ENCODE results near the gene RBFA.
"Not testable (repeated sequence)": the region's sequence is repeated elsewhere in the genome, so short reads cannot be mapped to it uniquely, and the experiment has no call there.

Gene RBFA, protein sequence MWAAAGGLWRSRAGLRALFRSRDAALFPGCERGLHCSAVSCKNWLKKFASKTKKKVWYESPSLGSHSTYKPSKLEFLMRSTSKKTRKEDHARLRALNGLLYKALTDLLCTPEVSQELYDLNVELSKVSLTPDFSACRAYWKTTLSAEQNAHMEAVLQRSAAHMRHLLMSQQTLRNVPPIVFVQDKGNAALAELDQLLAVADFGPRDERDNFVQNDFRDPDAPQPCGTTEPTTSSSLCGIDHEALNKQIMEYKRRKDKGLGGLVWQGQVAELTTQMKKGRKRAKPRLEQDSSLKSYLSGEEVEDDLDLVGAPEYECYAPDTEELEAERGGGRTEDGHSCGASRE

DNA sequence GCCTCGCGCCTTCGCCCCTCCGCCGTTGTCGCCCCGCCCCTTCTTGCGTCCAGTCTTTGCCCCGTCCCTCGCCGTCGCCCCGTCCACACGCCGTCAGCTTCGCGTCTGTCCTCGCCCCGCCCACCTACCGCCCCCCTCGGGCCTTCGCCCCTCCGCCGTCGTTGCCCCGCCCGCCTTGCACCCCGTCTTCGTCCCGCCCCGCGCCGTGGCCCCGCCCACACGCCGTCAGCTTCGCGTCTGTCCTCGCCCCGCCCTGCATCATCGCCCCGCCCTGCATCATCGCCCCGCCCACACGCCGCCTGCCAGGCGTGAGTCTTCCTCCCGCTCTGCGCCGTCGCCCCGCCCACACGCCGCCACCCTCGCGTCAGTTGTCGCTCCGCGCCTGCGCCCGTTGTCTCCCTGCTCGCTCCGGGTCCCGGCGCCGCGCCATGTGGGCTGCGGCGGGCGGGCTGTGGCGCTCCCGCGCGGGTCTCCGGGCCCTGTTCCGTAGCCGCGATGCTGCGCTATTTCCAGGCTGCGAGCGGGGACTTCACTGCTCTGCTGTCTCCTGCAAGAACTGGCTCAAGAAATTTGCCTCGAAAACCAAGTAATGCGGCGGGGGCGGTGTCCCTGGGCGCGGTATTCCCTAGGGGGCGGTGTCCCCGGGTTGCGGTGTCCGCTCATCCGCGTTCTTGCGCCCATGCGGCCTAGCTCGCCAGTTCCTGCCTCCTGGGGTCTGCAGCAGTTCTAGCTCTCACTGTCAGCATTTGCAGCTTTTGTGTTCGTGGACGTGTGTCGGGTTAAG lies at the start of gene RBFA:
TSS of gene RBFA (plus strand) at position 367 of the 784 bp plus-strand sequence. CDS start at position 429, 62 bp downstream.
- DNase-seq: peak; percentile 96

DNA sequence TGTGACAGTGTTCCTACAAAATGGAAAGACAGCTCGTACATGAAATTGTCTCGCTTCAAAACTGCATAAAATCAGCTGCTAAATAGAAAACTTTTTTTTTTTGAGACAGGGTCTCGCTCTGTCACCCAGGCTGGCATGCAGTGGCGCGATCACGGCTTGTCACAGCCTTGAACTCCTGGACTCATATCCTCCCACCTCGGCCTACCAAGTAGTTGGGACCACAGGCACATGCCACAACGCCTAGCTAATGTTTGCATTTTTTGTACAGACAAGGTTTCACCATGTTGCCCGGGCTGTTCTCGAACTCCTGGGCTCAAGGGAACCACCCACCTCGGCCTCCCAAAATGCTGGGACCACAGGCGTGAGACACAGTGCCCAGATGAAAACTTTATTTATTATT lies 49.1 kb upstream of the RBFA start:
- no peak for DNase-seq

DNA sequence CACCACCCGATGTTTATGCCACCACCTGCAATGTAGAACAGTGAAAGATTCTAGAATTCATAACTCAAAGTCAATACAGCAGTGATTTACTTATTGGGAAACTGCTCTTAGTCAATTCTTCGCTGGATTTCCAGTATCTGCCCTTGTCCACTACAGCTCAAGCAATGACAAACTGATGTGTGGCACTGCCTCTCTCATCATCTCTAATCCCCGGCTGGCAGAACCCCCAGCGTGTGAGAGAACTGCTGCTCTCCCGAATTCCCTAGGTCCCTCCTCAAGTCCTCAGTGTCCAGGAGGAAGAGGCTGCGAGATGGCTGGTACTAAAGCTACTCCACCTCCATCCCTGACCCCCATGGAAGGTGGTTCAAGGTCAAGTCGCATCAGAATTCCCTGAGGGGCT lies 47.5 kb upstream of the RBFA start:
- no peak for DNase-seq

DNA sequence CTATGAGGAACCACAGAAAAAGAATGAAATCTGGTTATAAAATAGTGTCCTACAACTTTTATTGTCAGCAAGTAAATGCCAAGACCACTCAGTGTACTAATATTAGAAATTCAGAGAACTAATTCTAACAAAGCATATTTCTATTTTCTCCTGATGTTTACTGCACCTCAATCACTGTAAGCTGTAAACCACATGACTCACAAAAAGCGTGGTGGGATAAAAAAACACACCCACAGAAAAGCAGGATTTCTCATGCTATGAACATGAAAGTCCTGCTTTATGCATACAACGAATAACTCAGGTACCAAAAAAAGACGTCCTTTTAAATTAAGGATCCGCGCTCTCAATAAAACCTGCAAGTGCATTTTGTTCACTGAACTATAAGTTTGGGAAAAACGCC lies 46.7 kb upstream of the RBFA start:
- no peak for DNase-seq

DNA sequence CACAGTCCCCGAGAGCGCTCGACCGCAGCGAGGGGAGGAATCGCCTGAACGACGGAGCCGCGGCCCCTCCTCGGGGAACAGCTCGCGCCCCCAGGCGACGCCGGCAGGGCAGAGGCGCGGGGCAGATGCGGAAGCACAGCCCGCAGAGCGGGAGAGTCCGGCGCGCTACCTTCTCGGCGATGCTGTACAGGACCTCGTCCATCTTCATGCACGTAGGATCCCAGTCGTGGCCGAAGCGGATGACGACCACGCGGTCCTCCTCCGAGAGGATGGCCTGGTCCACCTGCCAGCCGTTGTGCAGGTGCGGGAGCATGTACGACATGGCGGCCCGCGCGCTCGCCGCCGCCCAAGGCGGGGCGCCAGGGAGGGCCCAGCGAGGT lies 46.2 kb upstream of the RBFA start:
- peak; percentile 15 for DNase-seq

DNA sequence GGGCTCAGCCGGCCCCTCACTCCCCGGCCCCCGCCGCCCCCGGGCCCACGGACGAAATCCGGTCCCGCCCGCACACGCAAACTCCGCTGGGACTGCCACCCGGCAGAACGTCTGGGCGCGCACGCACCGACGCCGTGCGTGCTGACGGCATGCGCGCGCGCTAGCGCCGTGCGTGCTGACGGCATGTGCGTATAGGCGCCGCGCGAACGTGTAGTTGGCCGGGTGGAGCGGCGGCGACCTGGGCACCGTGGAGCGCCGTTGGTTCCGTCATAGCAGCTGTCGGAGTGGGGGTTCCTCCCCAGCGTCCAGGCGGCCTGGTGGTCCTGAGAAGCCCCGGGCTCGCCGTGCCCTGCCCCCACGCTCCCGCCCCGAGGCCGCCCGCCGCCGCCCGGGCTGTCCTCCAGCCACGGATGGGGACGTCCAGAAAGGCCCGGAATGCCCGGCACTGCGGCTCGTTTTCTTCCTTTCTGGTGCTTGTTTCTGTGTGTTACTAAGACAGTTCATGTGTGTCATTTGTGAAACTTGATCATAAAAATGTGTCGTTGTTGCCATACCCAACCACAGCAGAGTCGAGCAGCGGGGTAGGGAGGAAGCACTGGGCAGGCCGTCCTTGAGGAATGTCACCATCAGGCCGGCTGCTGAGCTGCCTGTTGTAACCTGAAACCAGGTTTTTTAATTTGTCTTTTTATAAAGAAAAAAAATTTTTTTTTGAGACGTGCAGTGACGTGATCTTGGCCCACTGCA lies 45.6 kb upstream of the RBFA start, which contains the start of gene TXNL4A:
TSS of gene TXNL4A (minus strand) at position 113 of the 744 bp plus-strand sequence. CDS start 171 bp downstream, outside the sequence.
- DNase-seq: peak; percentile 39

DNA sequence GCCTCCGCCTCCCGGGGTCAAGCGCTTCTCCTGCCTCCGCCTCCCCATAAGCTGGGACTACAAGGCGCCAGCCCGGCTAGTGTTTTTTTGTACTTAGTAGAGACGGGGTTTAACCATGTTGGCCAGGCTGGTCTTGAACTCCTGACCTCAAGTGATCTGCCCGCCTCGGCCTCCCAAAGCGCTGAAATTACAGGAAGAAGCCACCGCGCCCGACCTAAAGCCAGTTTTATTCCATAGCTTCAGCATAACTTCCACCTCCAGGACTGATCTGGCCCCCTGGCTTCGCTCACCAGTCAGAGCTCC lies 45.1 kb upstream of the RBFA start:
- DNase-seq: no peak

DNA sequence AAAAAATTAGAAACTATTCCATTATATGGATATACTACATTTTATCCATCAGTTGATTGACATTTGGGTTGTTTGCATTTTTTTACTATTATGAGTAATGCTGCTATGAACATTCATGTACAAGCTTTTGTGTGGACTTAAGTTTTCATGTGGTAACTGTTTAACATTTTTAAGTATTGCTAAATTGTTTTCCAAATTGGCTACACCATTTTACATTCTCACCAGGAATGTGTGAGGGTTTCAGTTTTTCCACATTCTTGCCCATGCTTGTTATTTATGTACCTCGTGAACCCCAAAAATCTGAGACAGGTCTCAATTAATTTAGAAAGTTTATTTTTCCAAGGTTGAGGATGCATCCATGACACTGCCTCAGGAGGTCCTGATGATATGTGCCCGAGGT lies 42.7 kb upstream of the RBFA start:
- no peak for DNase-seq

DNA sequence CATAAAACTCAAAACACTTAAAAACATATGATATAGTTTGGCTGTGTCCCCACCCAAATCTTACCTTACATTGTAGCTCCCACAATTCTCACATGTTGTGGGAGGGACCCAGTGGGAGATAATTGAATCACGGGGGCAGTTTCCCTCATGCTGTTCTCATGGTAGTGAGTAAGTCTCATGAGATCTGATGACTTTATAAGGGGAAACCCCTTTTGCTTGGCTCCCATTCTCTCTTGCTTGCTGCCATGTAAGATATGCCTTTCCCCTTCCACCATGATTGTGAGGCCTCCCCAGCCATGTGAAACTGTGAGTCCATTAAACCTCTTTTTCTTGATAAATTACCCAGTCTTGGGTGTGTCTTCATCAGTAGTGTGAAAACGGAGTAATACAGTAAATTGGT lies 34.5 kb upstream of the RBFA start:
- DNase-seq: not testable (repeated sequence)

DNA sequence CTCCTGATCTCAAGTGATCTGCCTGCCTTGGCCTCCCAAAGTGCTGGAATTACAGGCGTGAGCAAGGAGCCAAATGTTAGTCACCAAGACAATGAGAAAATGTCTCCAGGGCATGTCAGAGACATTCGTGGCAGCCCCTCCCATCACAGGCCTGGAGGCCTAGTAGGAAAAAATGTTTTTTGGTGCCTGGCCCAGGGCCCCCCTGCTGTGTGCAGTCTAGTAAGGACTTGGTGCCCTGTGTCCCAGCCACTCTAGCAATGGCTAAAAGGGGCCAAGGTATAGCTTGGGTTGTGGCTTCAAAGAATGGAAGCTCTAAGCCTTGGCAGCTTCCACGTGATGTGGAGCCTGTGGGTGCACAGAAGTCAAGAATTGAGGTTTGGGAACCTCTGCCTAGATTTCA lies 33.4 kb upstream of the RBFA start:
- DNase-seq: no peak

DNA sequence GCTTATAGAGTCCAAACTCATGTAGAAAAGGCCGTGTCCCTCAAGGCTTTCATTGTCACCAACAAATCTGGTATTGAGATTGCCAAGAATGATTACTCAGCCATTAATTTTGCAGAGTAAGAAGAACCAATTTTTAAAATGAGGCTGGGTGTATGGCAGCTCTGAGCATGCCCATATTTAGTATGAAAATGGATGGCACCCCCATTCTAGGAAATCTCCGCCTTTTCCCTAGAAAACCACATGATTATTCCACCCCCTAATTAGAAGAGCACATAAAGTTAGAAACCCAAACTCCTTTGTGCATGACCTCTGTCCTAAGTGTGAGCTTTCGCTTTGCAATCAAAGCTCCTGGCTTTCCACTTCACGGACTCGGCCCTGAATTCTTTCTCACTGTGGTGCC lies 31.8 kb upstream of the RBFA start:
- no peak for DNase-seq

DNA sequence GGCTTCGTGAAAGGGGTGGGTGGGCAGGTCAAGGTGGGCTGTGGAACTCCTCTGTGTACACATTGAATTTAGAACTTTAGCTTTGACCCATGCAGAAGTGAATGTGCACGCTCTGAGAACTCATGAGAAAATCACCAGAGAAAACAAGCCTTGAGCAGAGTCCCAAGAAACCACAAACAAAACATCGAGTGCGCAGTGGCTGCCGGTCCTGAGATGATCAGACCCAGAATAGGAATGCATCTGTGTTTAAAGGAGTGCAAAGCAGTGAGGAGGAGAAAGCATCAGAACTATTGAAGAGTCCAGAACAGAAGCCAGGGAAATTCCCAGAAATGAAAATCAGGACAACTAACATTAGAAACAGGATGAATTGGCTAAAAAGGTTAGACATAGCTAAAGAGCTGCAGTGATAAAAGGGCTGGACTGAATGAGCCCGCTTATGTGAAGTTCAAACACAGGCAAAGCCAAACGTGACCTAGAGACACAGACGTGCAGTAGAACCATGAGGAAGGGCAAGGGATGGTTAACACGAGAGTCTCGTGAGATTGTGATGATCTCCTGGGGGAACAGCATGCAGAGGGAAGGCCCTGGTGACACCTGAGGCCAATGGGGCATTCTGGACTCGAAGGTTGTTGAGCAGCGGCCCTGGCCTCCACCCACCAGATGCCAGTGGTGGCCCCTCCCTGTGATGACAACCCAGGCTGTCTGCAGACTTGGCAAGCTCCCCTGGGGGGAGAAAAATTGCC lies 29.5 kb upstream of the RBFA start:
- no peak for DNase-seq

DNA sequence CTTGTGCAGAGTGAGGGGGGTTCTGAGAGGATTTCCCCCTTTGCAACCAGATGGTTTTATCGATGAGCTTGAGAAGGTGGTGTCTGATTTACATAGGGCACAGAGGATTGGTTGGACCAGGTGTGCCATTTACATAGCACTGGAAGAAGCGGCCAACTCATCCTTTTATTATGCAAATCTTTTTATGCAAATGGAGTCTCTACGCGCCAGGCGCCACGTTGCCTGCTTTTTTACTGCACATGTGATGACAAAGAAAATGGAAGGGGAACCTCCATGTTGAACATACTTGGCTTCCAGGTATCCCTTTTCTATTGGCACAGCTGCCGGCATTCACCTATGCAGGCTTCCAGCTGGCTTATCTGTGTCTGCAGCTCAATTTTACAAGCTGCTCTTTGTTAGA lies 27.5 kb upstream of the RBFA start:
- peak; percentile 54 for DNase-seq

DNA sequence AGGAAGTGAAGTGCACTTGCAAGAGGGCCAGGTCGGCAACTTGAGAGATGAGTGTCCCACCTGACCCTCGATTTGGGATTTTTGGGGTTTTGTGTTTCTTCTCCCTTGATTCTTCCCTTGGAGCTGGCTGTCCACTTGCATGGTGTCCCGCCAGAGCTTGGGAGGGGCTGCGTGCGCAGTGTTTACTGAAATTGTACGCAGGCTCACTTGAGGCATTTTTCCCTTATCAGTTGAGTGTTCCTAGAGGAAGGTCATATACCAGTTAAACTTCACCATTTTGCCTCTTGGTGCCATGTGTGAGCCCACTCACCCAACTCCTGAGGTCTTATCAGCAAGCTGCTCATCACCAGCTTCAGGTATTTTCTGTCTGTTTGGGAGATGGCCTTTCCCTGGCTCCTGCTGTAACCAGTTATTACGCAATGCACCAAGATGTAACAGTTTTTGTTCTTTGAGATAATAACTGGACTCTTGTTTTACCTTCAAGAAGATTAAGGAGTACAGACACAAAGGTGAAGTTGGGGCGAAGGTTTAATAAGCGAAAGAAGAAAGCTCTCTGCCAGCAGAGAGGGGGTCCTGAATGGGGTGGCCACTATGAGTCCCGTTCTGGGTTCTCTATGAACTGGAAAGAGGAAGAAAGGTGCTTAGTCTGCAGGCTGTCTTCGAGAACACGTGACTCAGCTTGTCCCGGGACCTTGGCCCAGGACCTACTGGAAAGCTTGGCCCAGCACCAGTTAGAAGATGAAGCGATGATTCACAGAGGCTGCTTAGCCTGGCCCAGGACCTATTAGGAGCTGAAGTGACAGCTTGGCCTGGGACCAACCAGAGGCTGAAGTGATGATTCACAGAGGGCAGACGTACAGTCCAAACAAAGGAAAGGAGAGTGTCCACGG lies 24.3 kb upstream of the RBFA start:
- no peak for DNase-seq

DNA sequence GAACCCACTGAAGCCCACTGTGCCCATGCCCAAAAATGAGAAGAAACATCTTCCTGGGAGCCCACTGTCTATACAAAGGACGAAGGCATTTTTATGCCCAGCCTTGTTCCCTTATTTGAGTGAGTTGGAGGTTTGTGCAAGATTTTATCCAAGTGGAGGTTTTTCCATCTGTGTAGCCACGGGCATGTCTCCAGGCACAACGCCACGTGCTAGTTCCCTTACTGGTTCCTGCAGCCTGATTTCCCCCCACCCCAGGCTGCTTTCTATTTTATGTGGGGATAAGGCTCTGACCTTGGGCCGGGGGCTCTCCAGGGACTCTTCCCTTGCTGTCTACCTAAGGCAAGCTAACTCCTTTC lies 23.7 kb upstream of the RBFA start:
- no peak for DNase-seq

DNA sequence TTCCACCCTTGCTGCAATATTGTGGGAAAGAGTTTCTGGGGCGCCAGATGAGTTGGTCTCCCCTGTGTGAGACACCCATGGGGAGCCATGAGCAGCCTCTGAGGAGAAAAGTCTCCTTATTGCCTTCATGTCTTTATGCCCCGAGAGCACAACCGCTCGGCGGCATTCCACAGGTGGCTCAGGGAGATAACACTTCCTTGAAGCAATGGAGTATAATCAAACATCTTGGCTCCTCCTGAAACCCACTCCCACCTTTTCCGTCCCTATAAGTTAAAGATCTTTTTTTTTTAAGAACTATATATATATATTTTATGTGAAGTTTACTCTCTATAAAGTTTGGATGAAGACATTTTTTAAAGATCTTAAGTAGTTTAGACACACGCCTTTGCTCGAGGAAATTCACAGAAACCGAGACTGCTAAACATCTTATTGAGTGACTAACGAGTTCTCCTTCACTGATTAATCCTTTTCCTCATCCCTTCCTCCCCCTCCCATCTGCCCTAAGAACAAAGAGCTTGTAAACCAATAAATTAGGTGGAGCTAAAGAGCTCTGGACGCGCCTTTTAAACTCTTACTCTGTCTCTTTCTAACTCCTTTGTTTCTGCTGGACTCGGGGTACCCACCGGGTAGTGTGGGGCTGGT lies 22.6 kb upstream of the RBFA start:
- DNase-seq: not testable (repeated sequence)

DNA sequence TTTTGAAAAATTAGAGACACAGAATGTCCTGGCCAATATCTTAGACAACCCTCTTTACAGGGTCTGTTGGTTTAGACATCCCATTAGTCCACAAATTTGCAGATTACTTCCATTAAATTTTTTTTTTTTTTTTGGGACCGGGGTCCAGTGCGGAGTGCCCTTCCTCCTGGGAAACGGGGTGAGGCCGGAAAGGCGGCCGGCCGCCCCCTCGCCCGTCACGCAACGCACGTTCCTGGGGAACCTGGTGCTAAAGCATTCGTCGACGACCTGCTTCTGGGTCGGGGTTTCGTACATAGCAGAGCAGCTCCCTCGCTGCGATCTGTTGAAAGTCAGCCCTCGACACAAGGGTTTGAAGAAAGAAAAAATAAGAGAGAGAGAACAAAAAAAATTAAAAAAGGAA lies 21.5 kb upstream of the RBFA start:
- DNase-seq: no peak

DNA sequence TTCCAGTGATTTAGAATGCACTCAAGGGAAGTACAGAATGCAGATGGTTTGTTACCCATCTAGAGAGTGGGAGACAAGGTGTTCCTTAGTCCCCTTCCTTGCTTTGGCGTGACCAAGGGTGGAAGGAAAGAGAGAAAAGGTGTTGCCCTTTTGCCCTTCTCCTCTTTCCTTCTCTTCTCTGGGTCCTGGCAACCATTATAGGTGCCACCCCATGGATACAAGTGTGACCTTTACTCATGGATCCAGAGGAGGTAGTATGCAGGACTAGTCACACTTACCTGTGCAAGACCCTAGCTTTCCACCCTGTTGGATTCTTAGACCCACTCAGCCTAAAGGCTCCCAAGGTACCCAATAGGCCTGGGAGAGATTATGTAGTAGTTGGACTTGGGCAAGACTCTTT lies 11.6 kb upstream of the RBFA start:
- no peak for DNase-seq

DNA sequence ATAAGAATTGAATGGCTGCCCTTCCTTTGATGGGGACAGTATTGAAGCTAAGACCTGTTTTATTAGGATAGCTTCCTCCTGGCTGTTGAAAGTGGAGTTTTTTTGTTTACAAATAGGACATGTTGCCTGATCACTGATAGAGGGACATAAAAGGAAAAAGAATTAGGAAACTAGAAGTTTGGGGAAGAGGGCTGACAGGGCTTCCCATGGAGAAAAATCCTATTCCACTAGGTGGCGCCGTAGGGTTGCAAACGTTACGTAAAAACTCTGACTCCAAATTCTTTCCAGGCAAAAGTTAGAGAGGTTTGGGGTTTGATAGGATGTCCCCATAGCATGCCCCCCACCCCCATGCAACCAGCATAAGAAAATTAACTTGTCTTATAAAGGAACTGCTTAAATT lies 11.1 kb upstream of the RBFA start:
- DNase-seq: no peak

DNA sequence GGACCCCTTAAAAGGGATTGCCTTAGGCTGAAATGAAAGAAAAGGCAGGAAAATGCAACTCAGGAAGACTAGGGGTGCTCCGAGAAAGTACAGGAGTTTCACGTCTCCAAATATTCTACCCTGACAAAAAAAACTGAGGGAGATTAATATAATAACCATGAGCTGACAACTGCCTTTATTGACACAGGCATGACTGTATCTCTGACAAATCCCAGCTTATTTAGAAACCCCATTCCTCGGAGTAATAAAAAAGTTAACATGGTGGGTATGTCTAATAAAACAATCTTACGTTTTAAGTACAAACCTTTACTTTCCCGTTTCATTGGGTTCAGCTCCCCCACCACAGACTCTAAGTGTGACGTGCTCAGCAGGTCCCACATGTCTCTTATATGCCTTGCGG lies 7.9 kb upstream of the RBFA start:
- DNase-seq: no peak

DNA sequence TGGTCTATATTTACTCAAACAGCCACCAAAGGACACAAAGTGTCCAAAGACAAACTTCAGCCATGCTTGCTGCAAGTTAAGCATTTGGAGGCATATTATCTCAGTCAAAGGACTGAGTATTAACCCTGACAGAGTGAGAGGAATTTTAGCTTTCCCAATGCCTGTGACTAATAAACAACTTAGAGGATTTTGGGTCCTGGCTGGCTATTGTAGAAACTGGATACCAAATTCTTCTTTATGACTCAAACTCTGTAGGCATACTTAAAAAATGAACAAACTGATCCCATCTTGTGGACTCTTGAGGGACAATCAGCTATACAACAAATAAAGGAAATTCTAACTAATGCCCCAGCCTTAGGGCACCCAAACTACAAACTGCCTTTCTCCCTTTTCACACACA lies 6.5 kb upstream of the RBFA start:
- DNase-seq: not testable (repeated sequence)

DNA sequence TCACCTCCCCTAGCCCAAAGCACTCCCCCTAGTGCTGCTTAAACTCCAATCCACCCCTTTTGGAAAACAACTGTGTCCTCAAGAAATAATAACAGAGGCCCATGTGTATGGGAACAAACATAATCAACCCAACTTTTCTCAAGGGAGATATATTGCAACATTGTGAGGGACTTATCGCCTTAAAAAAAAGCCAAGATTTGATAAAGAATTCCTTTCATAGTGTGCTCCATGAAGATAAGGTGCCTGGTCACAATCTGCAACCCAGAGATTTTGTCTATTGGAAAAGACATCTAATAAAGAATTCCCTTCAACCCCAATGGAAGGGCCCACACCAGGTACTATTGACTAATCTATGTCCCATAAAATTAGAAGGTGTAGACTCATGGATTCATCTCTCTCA lies 4.5 kb upstream of the RBFA start:
- no peak for DNase-seq

Measured in NCI-H526 treated with DMSO at 0.1 percent for 48 hours (cell line).